Ovary (tissue), 9 donors: ENCODE results near the gene PRTFDC1. TPM values are rescaled to one million over a fixed set of nuclear protein-coding genes. Genes with fewer than 3 reads are reported as not detected.

Source experiments
- DNase-seq, 5 donors: peaks; one replicate each; pipeline ENCODE4 v3.0.0-alpha.2; 2019 to 2020
- H3K27ac ChIP-seq, 2 donors: fragments of 200-600 bp; one replicate each; pipeline versions ENCODE4 v1.5.1 to v1.8.0; 2019 to 2022
- H3K27me3 ChIP-seq: fragments of 200-600 bp; one replicate; pipeline ENCODE4 v1.8.0; 2022
- H3K36me3 ChIP-seq: fragments of 200-600 bp; sonication (generic); one replicate; pipeline ENCODE4 v1.5.1; 2019
- H3K4me1 ChIP-seq: one replicate; pipeline ENCODE4 v1.8.1; 2013; ENCODE audit warnings: mild to moderate bottlenecking, moderate library complexity; ENCODE audit not compliant: insufficient read depth
- H3K4me3 ChIP-seq: fragments of 200-600 bp; sonication (generic); one replicate; pipeline ENCODE4 v1.5.1; 2017
- H3K9me3 ChIP-seq, 2 donors: fragments of 200-600 bp in 1 of 2; sonication (generic) in 1 of 2; one replicate each; pipeline versions ENCODE4 v1.5.1 to v1.8.1; 2013 to 2019; ENCODE audit warnings: mild to moderate bottlenecking in 1 of 2, moderate library complexity in 1 of 2
- CTCF ChIP-seq, 3 donors: fragments of 450-650 bp in 2 of 3; fragments of 200-600 bp in 1 of 3; IDR thresholded peaks; one replicate each; pipeline versions ENCODE4 v1.5.1 to v1.8.0; 2016 to 2022; ENCODE audit warnings: antibody characterized with exemption in 3 of 3, mild to moderate bottlenecking in 1 of 3
- EP300 ChIP-seq: sonication (generic); formaldehyde crosslinking; IDR thresholded peaks from one replicate; pipeline ENCODE4 v1.6.1; 2017; ENCODE audit warnings: antibody characterized with exemption
- POLR2A ChIP-seq: fragments of 450-650 bp; IDR thresholded peaks from one replicate; pipeline ENCODE4 v1.6.1; 2017; ENCODE audit warnings: antibody characterized with exemption, mild to moderate bottlenecking, moderate library complexity
- WGBS, 3 donors: extraction: QIAGEN DNeasy Blood & Tissue Kit in 1 of 3; methylation state at CpG; one replicate each; pipeline versions ENCODE4 v1.1.5 to v1.1.7; 2013 to 2017; 5-methylcytosine and 5-hydroxymethylcytosine counted together
- intact Hi-C, 4 donors: fragments of 100-400 bp; cut with DNase I; formaldehyde crosslinking; loops; one replicate each; pipeline versions ENCODE4 v1.11.0 to v1.15.1; 2022 to 2023
- polyA plus RNA-seq, 2 donors: library from polyadenylated mRNA; stranded (reverse); fragments of 200-250 nt in 1 of 2; fragments of 350-450 nt in 1 of 2; fragmentation: Illumina TruSeq in 1 of 2; extraction: RNeasy Lipid Tissue Mini Kit (QIAGEN cat#74804) in 1 of 2; gene quantifications; one replicate each; pipeline ENCODE4 v1.2.3, GENCODE V29; 2013 to 2014
- total RNA-seq, 7 donors: library from RNA; depleted of rRNA in 2 of 7; stranded (reverse); fragments of >200 nt in 2 of 7; fragmentation: NEBNext Ultra II Directional in 3 of 7; extraction: Animal tissue kit (Norgen Biotek cat#: 25700) in 3 of 7; gene quantifications; one replicate each; pipeline versions ENCODE4 v1.1.0 to v1.2.4, GENCODE V29; 2016 to 2023
- donor health status: DM: no; HTN: no; CAD: no; lungs with moderate emphysema.
- donor health status: DM: no; HTN: no; CAD: no.
- donor health status: Bipolar disorder and iron deficiency.
- donor health status: DM: yes; HTN: yes; CAD: no.
- donor health status: DM: no; HTN: no; CAD: no.
- donor health status: DM: yes; HTN: yes; CAD: no.

PRTFDC1 gene
- total and polyA plus RNA-seq, 9 donors = 12.6 to 21.3 (median 14.7) TPM

DNA sequence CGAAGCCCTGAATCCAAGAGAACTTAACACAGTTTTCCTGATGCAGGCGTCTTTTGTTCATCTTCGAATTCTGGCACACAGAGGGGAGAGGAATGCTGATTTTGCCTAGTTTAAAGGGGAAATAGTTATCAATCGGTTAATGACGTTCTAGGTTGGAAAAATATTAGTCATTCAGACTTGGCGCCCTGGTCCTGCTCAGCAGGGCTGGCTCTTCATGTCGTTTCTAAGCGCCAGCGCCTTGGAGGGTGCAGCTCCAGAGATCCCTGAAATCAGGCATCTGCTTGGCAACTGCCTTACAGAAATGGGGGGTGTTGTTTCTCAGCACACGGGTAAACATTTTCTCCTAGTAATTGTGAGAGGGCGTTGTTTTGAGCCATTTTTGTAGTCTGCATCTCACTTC lies 1.3 kb upstream of the PRTFDC1 start:
- intact Hi-C loops = loop anchor here in 3 of 4 donors (5.0 to 10.0 kb wide), 2 partner anchors 229 to 231 kb away; partner anchors contain the start of gene ARHGAP21 (in 3 of the 3)
- Histone ChIP-seq H3K27ac (peak overlapping the region in 1 of 2 donors; percentile 95), H3K4me3 (no peak overlapping the region), H3K4me1 (peaks cover 4% of the 10 kb centered on the region), H3K9me3 (no peaks in the 10 kb centered on the region), H3K36me3 (no peaks in the 10 kb centered on the region), H3K27me3 (no peaks in the 10 kb centered on the region)
- TF ChIP-seq POLR2A = no peak
- no peak for TF ChIP-seq CTCF (IDR thresholded peaks at IDR 0.05)
- TF ChIP-seq EP300 = no peak
- 43 to 49% (median 46%) methylated on average over 11 of the region's 11 CpGs for WGBS, 3 donors
- peak in 2 of 5 donors; percentile 37 to 41 for DNase-seq

DNA sequence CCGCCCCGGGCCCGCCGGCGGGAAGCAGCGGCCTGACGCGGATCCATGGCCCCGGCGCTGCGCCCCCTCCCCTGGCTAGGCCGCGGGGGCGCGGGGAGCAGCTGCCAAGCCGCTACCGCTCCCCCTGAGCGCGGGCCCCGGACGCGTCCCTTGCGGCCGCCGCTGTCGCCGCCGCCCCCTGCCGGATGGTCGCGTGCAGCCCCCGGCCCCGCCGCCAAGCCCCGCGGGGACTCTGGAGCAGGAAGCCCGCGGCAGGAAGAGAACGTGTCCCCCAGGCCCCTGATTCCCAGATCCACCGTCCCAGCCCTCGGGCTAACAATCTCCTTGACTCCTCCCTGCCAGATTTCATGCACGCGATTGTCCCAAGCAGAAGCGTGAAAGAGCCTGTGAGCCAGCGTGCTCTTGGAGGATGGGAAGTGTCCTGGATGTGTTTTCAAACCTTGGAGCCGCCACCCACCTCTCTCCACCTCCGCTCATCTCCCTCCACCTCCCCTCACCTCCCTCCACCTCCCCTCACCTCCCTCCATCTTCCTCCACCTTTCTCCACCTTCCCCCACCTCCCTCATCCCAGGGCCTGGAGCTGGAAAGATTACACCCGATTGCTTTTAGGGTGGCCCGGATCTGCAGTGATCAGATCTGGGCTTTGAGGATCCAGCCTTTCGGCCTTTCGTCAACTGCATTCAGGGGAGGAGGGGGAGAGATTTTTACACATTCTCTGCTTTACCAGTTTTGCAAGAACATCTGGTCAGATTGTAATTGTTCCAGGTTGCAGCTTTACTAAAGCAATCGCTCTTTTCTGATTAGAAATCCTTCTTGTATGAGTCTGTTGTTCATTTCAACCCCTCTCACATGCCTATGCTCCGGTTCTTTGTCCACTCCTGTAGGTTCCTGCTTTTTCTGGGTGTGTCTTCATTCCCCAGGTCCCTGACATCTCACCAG lies 570 bp upstream of the PRTFDC1 start:
- Histone ChIP-seq H3K9me3 (no peaks in the 10 kb centered on the region), H3K4me1 (peaks cover 3% of the 10 kb centered on the region), H3K4me3 (peak overlapping the region; percentile 67), H3K36me3 (no peaks in the 10 kb centered on the region), H3K27me3 (no peaks in the 10 kb centered on the region), H3K27ac (peak overlapping the region; percentile 89 to 95)
- intact Hi-C loops = loop anchor here in 3 of 4 donors (5.0 to 10.0 kb wide), 2 partner anchors 228 to 231 kb away; partner anchors contain the start of gene ARHGAP21 (in 3 of the 3)
- peak; percentile 52 to 67 (median 64) for DNase-seq
- WGBS, 3 donors = 1 to 5% (median 3%) methylated on average over 30 to 53 of the region's 53 CpGs
- TF ChIP-seq POLR2A (peak; percentile 21), EP300 (no peak), CTCF (IDR thresholded peaks at IDR 0.05) (peak in 2 of 3 donors; percentile 30 to 50)

- Histone ChIP-seq H3K36me3 (no peaks in the 10 kb centered on the region), H3K4me1 (peaks cover 3% of the 10 kb centered on the region), H3K4me3 (peak overlapping the region; percentile 67), H3K27ac (peak overlapping the region; percentile 89 to 95), H3K27me3 (no peaks in the 10 kb centered on the region), H3K9me3 (no peaks in the 10 kb centered on the region)
- intact Hi-C loops = loop anchor here in 3 of 4 donors (5.0 to 10.0 kb wide), 2 partner anchors 227 to 229 kb away; partner anchors contain the start of gene ARHGAP21 (in 3 of the 3)
- WGBS, 3 donors = 38 to 43% (median 41%) methylated on average over 10 of the region's 10 CpGs
- TF ChIP-seq CTCF (IDR thresholded peaks at IDR 0.05) = no peak
- no peak for TF ChIP-seq EP300
- no peak for TF ChIP-seq POLR2A
- DNase-seq = peak; percentile 38 to 59 (median 49)
These were observed 934 bp downstream of the PRTFDC1 start for GRCh38 chr10:24951201-24952142.

DNA sequence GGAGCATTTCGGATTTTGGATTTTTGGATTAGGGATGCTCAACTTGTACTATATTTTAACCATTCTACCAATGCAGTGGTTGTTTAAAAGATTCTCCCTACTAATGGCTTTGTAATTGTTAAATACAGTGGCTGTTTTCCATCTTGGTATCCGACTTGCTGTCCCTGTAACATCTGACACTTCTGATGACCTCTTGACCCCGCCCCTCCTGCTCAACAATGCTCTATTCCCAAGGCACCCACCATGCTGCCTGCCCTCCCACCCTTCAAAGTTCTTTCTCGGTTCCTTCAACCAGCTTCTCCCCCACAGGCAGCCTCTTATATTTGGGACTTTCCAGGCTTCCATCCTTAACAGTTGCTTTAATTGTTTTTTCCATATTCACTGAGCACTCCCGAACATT lies 2.0 kb downstream of the PRTFDC1 start:
- TF ChIP-seq POLR2A (no peak), CTCF (IDR thresholded peaks at IDR 0.05) (no peak), EP300 (no peak)
- WGBS, 3 donors = 67 to 78% (median 69%) methylated on average over 5 of the region's 5 CpGs
- no peak for DNase-seq
- intact Hi-C loops = loop anchor here in 3 of 4 donors (5.0 to 10.0 kb wide), 2 partner anchors 226 to 228 kb away; partner anchors contain the start of gene ARHGAP21 (in 3 of the 3)
- H3K36me3 ChIP-seq = no peaks in the 10 kb centered on the region
- no peak overlapping the region for H3K27ac ChIP-seq
- H3K4me1 ChIP-seq = peaks cover 3% of the 10 kb centered on the region
- H3K9me3 ChIP-seq = no peaks in the 10 kb centered on the region
- no peaks in the 10 kb centered on the region for H3K27me3 ChIP-seq
- no peak overlapping the region for H3K4me3 ChIP-seq
